ENCODE measurements around the gene ITPK1.

DNA sequence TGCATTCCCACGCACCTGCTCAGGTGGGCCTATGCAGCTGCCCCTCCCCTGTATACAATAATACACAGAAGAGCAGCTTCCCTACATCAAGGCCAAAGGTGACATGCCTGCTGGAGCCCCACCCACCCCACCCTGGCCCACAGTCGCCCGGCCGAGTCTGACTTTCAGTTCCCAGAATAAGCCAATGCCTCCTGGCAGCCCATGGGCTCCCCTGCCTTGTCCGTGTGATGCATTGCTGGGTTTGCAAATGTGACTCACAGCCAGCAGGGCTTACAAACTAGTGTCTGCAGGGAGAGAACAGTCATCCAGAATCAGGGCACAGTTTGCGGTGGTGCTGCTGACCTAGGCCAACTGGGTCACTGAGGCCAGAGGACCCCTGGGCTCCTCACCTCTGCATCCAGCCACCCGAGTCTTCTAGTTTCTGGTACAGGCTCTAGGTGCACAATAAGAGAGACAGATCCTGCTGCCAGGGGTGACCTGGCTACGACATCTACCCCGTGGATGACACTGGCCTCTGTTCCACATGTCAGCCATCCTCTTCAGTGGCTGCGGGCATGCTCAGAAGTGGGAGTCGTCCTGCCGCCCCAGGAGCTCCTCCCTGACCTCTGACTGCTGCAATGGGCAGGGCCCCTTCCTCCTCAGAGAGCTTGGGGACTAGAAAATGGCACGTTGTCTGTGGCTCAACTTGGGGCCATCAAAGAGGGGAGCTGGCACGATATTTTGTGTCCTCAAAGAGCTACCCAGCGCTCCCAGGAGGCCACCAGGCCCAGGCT, 108.3 kb downstream of the ITPK1 start:
- TF ChIP-seq, protein P1, sequence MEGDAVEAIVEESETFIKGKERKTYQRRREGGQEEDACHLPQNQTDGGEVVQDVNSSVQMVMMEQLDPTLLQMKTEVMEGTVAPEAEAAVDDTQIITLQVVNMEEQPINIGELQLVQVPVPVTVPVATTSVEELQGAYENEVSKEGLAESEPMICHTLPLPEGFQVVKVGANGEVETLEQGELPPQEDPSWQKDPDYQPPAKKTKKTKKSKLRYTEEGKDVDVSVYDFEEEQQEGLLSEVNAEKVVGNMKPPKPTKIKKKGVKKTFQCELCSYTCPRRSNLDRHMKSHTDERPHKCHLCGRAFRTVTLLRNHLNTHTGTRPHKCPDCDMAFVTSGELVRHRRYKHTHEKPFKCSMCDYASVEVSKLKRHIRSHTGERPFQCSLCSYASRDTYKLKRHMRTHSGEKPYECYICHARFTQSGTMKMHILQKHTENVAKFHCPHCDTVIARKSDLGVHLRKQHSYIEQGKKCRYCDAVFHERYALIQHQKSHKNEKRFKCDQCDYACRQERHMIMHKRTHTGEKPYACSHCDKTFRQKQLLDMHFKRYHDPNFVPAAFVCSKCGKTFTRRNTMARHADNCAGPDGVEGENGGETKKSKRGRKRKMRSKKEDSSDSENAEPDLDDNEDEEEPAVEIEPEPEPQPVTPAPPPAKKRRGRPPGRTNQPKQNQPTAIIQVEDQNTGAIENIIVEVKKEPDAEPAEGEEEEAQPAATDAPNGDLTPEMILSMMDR (IDR thresholded peaks at IDR 0.05): no peak
- no peak for TF ChIP-seq POLR2A (IDR thresholded peaks at IDR 0.05)

Measured in thyroid gland (tissue), 4 donors.